HG03045 (cell line): ENCODE measurements around the gene MKNK2.
A peak's percentile ranks its signal among the peaks of the same experiment; 100 is the strongest.
"Not testable (repeated sequence)": the region's sequence is repeated elsewhere in the genome, so short reads cannot be mapped to it uniquely, and the experiment has no call there.

Experiments used
- ATAC-seq: cut with Tn5 transposase; IDR thresholded peaks from one replicate; pipeline ENCODE4 v1.9.1; 2021; ENCODE audit warnings: mild to moderate bottlenecking, moderate library complexity; ENCODE audit not compliant: unreplicated experiment

Gene MKNK2

GRCh38 chr19:2044709-2045500 lies 6.1 kb downstream of the MKNK2 start:
- ATAC-seq = no peak

GRCh38 chr19:2043961-2044708 lies 6.9 kb downstream of the MKNK2 start:
- no peak for ATAC-seq

GRCh38 chr19:2043251-2043641 lies 7.8 kb downstream of the MKNK2 start:
- ATAC-seq = no peak

- peak; percentile 3 for ATAC-seq
Measured at GRCh38 chr19:2042485-2043250, 8.4 kb downstream of the MKNK2 start.

- ATAC-seq = peak; percentile 63
Measured at GRCh38 chr19:2041683-2042484, 9.2 kb downstream of the MKNK2 start.

GRCh38 chr19:2041433-2041682 lies 9.7 kb downstream of the MKNK2 start:
- no peak for ATAC-seq

GRCh38 chr19:2040647-2041432 lies 10.2 kb downstream of the MKNK2 start:
- ATAC-seq = no peak

GRCh38 chr19:2039959-2040646 lies 10.9 kb downstream of the MKNK2 start:
- no peak for ATAC-seq

- no peak for ATAC-seq
Measured at GRCh38 chr19:2039089-2039958, 11.7 kb downstream of the MKNK2 start.

GRCh38 chr19:2038284-2039088 lies 12.6 kb downstream of the MKNK2 start:
- no peak for ATAC-seq

GRCh38 chr19:2037651-2038255 lies 13.3 kb downstream of the MKNK2 start:
- no peak for ATAC-seq

- ATAC-seq = no peak
Measured at GRCh38 chr19:2036424-2036823, 14.6 kb downstream of the MKNK2 start.

- no peak for ATAC-seq
Measured at GRCh38 chr19:2035590-2035991, 15.5 kb downstream of the MKNK2 start.

GRCh38 chr19:2034729-2035589 lies 16.1 kb downstream of the MKNK2 start:
- no peak for ATAC-seq

- ATAC-seq = not testable (repeated sequence)
Measured at GRCh38 chr19:2034253-2034652, 16.8 kb downstream of the MKNK2 start.

- ATAC-seq = no peak
Measured at GRCh38 chr19:2033825-2034159, 17.3 kb downstream of the MKNK2 start.
